SU-DHL-6 (cell line): Measurements from ENCODE around the gene BRCA1.

Experiments
- H2AFZ ChIP-seq: fragments of 200-600 bp; sonication (generic); 2 replicates; pipeline ENCODE4 v1.6.1; 2014; ENCODE audit warnings: low read depth, mild to moderate bottlenecking, moderate library complexity, mixed read lengths, antibody characterized with exemption, low read length; ENCODE audit not compliant: severe bottlenecking
- H3F3A ChIP-seq: fragments of 200-600 bp; shearing (Covaris generic); 2 replicates; pipeline ENCODE4 v1.6.0; 2016; ENCODE audit warnings: antibody characterized with exemption, mild to moderate bottlenecking; ENCODE audit not compliant: insufficient read depth
- H3K27ac ChIP-seq: fragments of 200-600 bp; sonication (generic); 2 replicates; pipeline ENCODE4 v1.5.1; 2016; ENCODE audit warnings: low read depth, mild to moderate bottlenecking, low read length, moderate library complexity, mixed read lengths
- H3K27me3 ChIP-seq: fragments of 200-600 bp; sonication (generic), shearing (Covaris generic); 2 replicates; pipeline ENCODE4 v1.6.0; 2014; ENCODE audit warnings: mild to moderate bottlenecking, low read length
- H3K36me3 ChIP-seq: fragments of 200-600 bp; sonication (generic); 2 replicates; pipeline ENCODE4 v1.6.1; 2014; ENCODE audit warnings: mild to moderate bottlenecking, low read length, mixed read lengths
- H3K4me2 ChIP-seq: fragments of 300-600, 200-600 bp; shearing (Covaris generic), sonication (generic); 2 replicates; pipeline ENCODE4 v1.6.0; 2014; ENCODE audit warnings: low read length, low read depth, mild to moderate bottlenecking; ENCODE audit not compliant: poor library complexity, severe bottlenecking
- H3K4me3 ChIP-seq: fragments of 200-600 bp; sonication (generic); 2 replicates; pipeline ENCODE4 v1.5.1; 2014; ENCODE audit warnings: antibody characterized with exemption, low read length, mild to moderate bottlenecking, mixed read lengths; ENCODE audit not compliant: insufficient read depth, poor library complexity, severe bottlenecking
- H3K79me2 ChIP-seq: fragments of 200-600 bp; sonication (generic); 2 replicates; pipeline ENCODE4 v1.6.1; 2014; ENCODE audit warnings: mild to moderate bottlenecking, low read length, moderate library complexity; ENCODE audit not compliant: insufficient read depth
- H3K9ac ChIP-seq: fragments of 200-600 bp; sonication (generic); 2 replicates; pipeline ENCODE4 v1.7.0; 2014; ENCODE audit warnings: mild to moderate bottlenecking, low read length
- H3K9me2 ChIP-seq: fragments of 200-600 bp; sonication (generic); replicated peaks from 2 replicates; pipeline ENCODE4 v1.6.1; 2014; ENCODE audit warnings: low read length; ENCODE audit not compliant: insufficient read depth
- H3K9me3 ChIP-seq: fragments of 200-600 bp; sonication (generic); 2 replicates; pipeline ENCODE4 v1.6.1; 2014; ENCODE audit warnings: low read length, mixed read lengths; ENCODE audit not compliant: insufficient read depth
- H4K20me1 ChIP-seq: fragments of 200-600 bp; sonication (generic); 2 replicates; pipeline ENCODE4 v1.6.1; 2014; ENCODE audit warnings: low read depth, mild to moderate bottlenecking, antibody characterized with exemption, low read length, moderate library complexity, mixed read lengths
- EZH2phosphoT487 ChIP-seq: fragments of 200-600 bp; sonication (generic), shearing (Covaris generic); conservative IDR thresholded peaks from 2 replicates; pipeline ENCODE4 v1.6.1; 2018; ENCODE audit warnings: mild to moderate bottlenecking, antibody characterized with exemption, low read length, moderate library complexity, mixed read lengths
- TF ChIP-seq, protein P1 (sequence below): fragments of 200-600 bp; sonication (generic); IDR thresholded peaks from one replicate; pipeline ENCODE4 v1.5.1; 2017; ENCODE audit warnings: antibody characterized with exemption, mild to moderate bottlenecking, low read length, moderate library complexity; ENCODE audit not compliant: insufficient read depth, poor library complexity, severe bottlenecking

BRCA1 gene

GRCh38 chr17:43021741-43022512 lies 103.2 kb downstream of the BRCA1 start, which contains the start of gene VAT1:
TSS of gene VAT1 (minus strand) at chr17:43022385. CDS start at chr17:43022322, 63 bp downstream.
- Histone ChIP-seq H3K9me2 (no peaks in the 10 kb centered on the region), H2AFZ (peak within 1 kb of the TSS; percentile 85), H4K20me1 (no peaks in the 10 kb centered on the region), H3F3A (peaks cover 4% of the 10 kb centered on the region), H3K9me3 (no peaks in the 10 kb centered on the region), H3K27me3 (no peaks in the 10 kb centered on the region), H3K4me3 (peak within 1 kb of the TSS; percentile 72), H3K79me2 (no peaks in the 10 kb centered on the region), H3K36me3 (no peaks in the 10 kb centered on the region), H3K27ac (no peak within 1 kb of the TSS), H3K9ac (peak within 1 kb of the TSS; percentile 55), H3K4me2 (peak within 1 kb of the TSS; percentile 66)
- TF ChIP-seq, protein P1, sequence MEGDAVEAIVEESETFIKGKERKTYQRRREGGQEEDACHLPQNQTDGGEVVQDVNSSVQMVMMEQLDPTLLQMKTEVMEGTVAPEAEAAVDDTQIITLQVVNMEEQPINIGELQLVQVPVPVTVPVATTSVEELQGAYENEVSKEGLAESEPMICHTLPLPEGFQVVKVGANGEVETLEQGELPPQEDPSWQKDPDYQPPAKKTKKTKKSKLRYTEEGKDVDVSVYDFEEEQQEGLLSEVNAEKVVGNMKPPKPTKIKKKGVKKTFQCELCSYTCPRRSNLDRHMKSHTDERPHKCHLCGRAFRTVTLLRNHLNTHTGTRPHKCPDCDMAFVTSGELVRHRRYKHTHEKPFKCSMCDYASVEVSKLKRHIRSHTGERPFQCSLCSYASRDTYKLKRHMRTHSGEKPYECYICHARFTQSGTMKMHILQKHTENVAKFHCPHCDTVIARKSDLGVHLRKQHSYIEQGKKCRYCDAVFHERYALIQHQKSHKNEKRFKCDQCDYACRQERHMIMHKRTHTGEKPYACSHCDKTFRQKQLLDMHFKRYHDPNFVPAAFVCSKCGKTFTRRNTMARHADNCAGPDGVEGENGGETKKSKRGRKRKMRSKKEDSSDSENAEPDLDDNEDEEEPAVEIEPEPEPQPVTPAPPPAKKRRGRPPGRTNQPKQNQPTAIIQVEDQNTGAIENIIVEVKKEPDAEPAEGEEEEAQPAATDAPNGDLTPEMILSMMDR, result no peak
- TF ChIP-seq EZH2phosphoT487, result no peak

DNA sequence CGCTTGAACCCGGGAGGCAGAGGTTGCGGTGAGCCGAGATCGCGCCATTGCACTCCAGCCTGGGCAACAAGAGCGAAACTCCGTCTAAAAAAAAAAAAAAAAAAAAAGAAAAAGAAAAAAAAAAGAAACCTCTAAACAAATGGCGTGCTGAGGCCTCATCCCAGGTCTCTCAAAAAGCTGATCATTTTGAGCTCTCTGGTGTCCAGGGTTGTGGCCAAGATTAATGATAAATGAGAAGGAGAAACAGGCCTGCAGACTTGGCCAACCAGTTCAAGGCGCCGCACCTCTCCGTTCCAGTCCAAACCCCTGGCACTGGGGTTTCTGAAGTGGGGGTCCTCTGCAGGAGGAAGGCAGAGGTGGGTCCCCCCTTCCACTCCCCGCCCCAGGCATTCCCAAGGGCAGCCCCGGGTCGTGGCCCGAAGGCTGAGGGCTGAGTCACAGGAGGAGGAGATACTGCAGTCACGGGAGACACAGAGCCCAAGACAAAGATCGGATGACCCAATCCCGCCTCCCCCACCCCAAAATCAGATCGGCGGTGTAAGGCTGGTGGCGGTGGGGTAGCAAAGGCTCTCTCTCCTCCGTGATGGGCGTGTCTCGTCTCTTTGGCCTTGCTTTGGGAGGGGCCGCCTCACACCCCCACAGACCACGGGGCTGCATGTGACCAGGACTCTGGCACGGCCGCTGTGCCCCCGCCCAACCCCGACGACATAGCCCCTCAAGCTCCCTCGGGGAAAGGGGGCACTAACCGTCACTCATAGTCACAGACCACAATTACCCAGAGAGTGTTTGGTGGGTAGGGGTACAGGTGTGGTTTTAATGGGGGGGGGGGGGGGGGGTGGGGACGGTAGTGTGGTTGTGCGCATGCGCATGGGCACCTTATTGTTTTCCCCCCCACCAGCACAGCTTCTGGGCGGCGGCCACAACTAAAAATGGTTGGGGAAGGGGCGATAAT lies 104.1 kb downstream of the BRCA1 start:
- Histone ChIP-seq H3K9ac (peak overlapping the region; percentile 55), H3K4me3 (peak overlapping the region; percentile 72), H3K9me3 (no peaks in the 10 kb centered on the region), H3K79me2 (no peaks in the 10 kb centered on the region), H3K4me2 (peak overlapping the region; percentile 66), H3K36me3 (no peaks in the 10 kb centered on the region), H3K9me2 (no peaks in the 10 kb centered on the region), H2AFZ (peak overlapping the region; percentile 85), H3K27me3 (no peaks in the 10 kb centered on the region), H4K20me1 (no peaks in the 10 kb centered on the region), H3K27ac (no peak overlapping the region), H3F3A (peaks cover 4% of the 10 kb centered on the region; the same call in 1 of the 2 replicates)
- TF ChIP-seq, protein P1, result no peak

DNA sequence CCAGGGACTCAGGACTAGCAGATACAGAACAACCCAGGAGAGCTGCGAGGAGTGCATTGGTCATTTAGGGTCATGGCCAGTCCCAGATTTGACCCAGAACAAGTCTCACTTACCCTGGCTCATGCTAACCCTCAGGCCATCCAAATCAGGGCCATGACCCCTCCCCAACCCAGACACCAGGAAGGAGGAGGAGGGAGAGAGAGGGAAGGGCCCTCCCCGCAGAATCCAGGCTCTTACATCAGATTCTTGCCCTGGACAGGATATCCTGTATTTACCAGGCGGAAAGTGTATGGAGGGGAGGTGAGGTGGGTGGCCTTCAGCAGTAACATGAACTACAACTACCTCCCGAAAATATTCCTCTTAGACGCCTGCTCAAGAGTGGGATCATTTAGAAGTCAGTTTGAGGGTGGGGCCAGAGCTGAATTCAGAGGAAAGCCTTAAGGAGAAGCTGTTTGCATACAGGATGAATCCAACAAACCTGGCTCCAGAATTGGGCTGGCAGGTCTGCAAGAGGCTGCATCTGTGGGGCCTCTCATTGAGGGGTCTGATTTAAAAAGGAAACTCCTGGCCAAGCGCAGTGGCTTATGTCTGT lies 105.0 kb downstream of the BRCA1 start:
- Histone ChIP-seq H3K9me2 (no peaks in the 10 kb centered on the region), H3K9me3 (no peaks in the 10 kb centered on the region), H3F3A (peaks cover 4% of the 10 kb centered on the region; the same call in 1 of the 2 replicates), H2AFZ (no peak overlapping the region), H3K4me2 (no peak overlapping the region), H3K9ac (no peak overlapping the region), H4K20me1 (no peaks in the 10 kb centered on the region), H3K36me3 (no peaks in the 10 kb centered on the region), H3K4me3 (no peak overlapping the region), H3K27me3 (no peaks in the 10 kb centered on the region), H3K79me2 (no peaks in the 10 kb centered on the region), H3K27ac (no peak overlapping the region)
- no peak for TF ChIP-seq EZH2phosphoT487
- TF ChIP-seq, protein P1, result no peak
